ENCODE results near the gene FOXO1.

FOXO1 gene

GRCh38 chr13:40639221-40639681 is 27.2 kb downstream of the FOXO1 start:
- no peak for DNase-seq (ENCODE audit: low read depth)
- no peak for TF ChIP-seq CTCF (IDR thresholded peaks at IDR 0.05; ENCODE audit: insufficient read depth, low read depth, low read length, missing control alignments)
- no peak overlapping the region for H3K4me3 ChIP-seq (ENCODE audit: low read length)

DNA sequence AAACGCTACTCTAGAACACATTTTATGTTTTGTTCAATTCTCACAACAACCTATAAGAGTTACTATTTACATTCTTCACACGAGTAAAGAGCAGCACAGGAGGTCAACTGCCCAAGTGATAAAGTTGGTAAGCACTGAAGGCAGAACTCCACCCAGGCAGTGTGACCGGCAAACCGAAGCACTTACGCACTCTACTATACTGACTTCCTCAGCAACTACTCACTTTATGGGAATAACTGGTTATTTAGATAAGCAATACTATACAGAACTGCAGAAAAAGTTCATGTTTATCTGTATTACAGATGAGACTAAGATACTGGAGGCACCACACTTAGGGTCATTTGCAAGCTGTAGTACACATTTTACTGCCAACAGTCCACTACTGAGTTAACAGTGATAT is 28.8 kb downstream of the FOXO1 start:
- no peak for TF ChIP-seq CTCF (IDR thresholded peaks at IDR 0.05; ENCODE audit: insufficient read depth, low read depth, low read length, missing control alignments)
- DNase-seq (ENCODE audit: low read depth), result no peak
- no peak overlapping the region for H3K4me3 ChIP-seq (ENCODE audit: low read length)

DNA sequence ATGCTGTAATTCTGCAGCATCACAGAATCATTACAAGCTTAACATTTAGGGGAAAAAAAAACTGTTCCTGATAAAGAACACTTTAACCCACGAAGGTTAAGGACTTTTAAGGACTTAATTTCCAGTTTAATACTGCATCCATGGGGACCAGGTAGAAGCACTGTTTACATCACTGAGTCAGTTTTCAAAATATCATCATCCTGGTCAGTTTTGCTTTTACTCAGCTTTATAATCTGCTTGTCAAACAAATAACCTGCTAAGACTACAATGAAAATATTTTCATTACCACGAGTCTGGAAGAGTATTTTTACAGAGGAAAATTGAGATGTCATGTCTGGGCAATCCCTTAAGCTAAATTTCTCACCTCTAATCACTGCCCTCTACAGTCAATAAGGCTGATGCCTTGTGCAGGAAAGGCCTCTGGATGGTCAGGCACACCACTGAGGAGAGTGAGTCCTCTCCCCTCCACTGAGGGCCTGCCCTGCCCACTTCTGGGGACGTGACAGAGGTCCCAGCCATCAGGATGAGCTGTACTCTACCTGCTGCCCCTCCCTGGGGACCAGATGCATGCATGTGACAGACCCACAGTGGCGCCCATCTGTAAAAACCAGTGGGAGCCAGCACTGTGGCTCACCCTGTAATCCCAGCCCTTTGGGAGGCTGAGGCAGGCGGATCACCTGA is 31.0 kb downstream of the FOXO1 start:
- no peak for DNase-seq (ENCODE audit: low read depth)
- no peak for TF ChIP-seq CTCF (IDR thresholded peaks at IDR 0.05; ENCODE audit: insufficient read depth, low read depth, low read length, missing control alignments)
- H3K4me3 ChIP-seq (ENCODE audit: low read length), result no peak overlapping the region

GRCh38 chr13:40632915-40633314 is 33.5 kb downstream of the FOXO1 start:
- H3K4me3 ChIP-seq (ENCODE audit: low read length), result no peak overlapping the region
- TF ChIP-seq CTCF (IDR thresholded peaks at IDR 0.05; ENCODE audit: insufficient read depth, low read depth, low read length, missing control alignments), result no peak
- DNase-seq (ENCODE audit: low read depth), result no peak

DNA sequence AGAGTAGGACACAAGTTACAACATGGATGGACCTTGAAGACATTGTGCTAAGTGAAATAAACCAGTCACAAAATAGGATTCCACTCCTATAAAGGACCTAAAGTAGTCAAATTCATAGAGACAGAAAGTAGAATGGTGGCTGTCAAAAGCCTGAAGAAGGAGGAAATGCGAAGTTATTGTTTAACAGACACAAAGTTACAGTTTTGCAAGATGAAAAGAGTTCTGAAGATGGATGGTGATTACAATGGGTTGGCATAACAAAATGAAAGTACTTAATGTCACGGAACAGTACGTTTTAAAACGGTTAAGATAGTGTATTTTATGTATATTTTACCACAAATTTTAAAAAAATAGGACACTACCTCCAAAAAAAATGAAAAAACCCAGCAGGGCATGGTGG is 34.8 kb downstream of the FOXO1 start:
- TF ChIP-seq CTCF (IDR thresholded peaks at IDR 0.05; ENCODE audit: insufficient read depth, low read depth, low read length, missing control alignments), result no peak
- no peak overlapping the region for H3K4me3 ChIP-seq (ENCODE audit: low read length)
- no peak for DNase-seq (ENCODE audit: low read depth)

DNA sequence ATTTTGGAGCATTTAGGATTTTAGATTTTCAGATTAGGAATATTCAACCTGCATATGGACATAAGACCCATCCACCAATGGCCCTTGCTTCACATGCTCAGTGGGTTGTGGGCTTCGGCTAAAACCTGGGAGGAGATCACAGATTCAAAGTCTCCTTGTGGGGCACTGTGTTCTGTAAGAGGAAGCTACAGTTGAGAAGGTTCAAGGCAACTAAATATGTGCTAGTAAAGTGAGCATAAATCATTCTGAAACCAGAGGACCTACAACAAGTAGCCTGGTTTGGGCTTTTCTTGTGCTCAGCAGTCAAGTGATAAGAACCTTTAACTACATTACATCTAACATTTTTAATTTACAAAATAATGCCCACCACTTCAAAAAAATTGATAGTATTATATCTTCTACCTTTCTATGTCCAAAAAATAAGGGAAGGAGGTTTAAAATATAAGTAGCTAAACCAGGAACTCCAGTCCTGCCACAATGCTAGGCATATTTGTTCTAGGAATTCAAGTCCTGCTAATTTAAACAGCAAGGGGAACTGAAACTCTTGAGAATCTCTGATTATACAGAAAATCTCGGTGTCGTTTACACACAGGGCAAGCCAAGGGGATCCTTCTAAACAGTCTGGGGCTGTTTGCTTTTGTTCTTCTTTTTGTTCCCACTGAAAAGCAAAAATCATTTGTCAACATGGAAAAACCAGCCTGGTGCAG is 36.6 kb downstream of the FOXO1 start:
- H3K4me3 ChIP-seq (ENCODE audit: low read length), result no peak overlapping the region
- DNase-seq (ENCODE audit: low read depth), result no peak
- TF ChIP-seq CTCF (IDR thresholded peaks at IDR 0.05; ENCODE audit: insufficient read depth, low read depth, low read length, missing control alignments), result no peak
